ENCODE results near the gene ATP1A3. TPM values are rescaled to one million over a fixed set of nuclear protein-coding genes. Genes with fewer than 3 reads are reported as not detected.
"Not testable (repeated sequence)": the region's sequence is repeated elsewhere in the genome, so short reads cannot be mapped to it uniquely, and the experiment has no call there.

The ATP1A3 gene
- total RNA-seq, 2 experiments from 2014 or later = 3.2 to 4.6 TPM

DNA sequence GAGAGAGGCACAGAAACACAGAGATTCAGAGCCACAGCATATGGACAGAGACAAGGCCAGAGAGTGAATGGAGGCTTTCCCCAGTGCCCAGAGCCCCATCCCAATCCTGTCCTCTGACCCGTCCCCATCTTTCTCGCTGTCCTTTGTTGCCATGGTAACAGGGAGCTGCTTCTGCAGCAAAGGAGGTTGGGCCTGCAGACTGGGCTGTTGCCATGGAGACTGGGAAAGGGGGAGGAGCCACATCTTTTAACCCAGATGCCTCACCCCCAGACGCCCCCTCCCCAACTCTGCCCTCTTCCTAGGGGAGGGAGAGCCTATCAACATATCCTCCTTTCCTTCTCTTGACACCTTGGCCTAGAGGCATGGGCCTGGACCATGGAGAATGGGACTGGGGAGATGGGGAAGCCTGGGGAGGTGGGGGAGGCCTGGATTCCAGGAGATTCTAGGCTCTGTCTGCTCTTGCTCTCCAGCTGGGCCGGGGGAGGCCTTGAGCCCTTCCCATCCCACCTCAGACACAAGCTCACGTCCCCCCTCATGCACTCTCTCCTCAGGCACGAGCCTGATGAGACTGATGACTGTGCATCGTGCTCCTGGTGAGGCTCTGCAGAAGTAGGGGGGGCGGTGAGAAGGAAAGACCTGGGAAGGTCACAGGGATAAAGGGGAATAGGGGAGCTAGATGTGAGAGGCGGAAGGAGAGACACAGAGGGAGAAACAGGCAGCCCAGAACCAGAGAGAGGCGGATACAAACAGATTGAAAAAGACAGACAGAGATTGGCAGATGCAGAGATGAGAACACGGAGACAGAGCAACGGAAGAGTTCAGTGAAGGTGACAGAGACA lies 2.1 kb upstream of the ATP1A3 start:
- Histone ChIP-seq H3K9me3 (ENCODE audit: control insufficient read depth in 1 of 2, insufficient read depth in 1 of 2, low read length in 2 of 2) (no peaks in the 10 kb centered on the region), H3K27ac (ENCODE audit: low read depth in 1 of 2, low read length in 2 of 2) (no peak overlapping the region), H3K27me3 (ENCODE audit: control insufficient read depth in 1 of 2, insufficient read depth in 2 of 2, low read length in 2 of 2) (peaks cover 47 to 59% of the 10 kb centered on the region in 2 experiments), H3K4me3 (ENCODE audit: low read length) (no peak overlapping the region), H3K4me1 (ENCODE audit: insufficient read depth, low read length) (peaks cover 32% of the 10 kb centered on the region), H3K36me3 (ENCODE audit: insufficient read depth, low read length) (no peaks in the 10 kb centered on the region)
- no peaks in the 10 kb centered on the region for H3K36me3 Mint-ChIP-seq (ENCODE audit: low read depth)
- no peak for ATAC-seq (ENCODE audit: poor library complexity)
- DNase-seq = no peak
- TF ChIP-seq, protein P1, sequence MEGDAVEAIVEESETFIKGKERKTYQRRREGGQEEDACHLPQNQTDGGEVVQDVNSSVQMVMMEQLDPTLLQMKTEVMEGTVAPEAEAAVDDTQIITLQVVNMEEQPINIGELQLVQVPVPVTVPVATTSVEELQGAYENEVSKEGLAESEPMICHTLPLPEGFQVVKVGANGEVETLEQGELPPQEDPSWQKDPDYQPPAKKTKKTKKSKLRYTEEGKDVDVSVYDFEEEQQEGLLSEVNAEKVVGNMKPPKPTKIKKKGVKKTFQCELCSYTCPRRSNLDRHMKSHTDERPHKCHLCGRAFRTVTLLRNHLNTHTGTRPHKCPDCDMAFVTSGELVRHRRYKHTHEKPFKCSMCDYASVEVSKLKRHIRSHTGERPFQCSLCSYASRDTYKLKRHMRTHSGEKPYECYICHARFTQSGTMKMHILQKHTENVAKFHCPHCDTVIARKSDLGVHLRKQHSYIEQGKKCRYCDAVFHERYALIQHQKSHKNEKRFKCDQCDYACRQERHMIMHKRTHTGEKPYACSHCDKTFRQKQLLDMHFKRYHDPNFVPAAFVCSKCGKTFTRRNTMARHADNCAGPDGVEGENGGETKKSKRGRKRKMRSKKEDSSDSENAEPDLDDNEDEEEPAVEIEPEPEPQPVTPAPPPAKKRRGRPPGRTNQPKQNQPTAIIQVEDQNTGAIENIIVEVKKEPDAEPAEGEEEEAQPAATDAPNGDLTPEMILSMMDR (IDR thresholded peaks at IDR 0.05) = no peak
- POLR2A ChIA-PET = no interaction called here
- H3K27me3 Mint-ChIP-seq = peaks cover 58% of the 10 kb centered on the region
- H3K4me3 Mint-ChIP-seq = peak overlapping the region; percentile 55
- CTCF ChIA-PET = no interaction called here
- peaks cover 39% of the 10 kb centered on the region for H3K4me1 Mint-ChIP-seq (ENCODE audit: low read depth)
- intact Hi-C loops (cut with DNase I, micrococcal nuclease) = no loop called here
- no peak overlapping the region for H3K27ac Mint-ChIP-seq
- H3K9me3 Mint-ChIP-seq = no peaks in the 10 kb centered on the region

DNA sequence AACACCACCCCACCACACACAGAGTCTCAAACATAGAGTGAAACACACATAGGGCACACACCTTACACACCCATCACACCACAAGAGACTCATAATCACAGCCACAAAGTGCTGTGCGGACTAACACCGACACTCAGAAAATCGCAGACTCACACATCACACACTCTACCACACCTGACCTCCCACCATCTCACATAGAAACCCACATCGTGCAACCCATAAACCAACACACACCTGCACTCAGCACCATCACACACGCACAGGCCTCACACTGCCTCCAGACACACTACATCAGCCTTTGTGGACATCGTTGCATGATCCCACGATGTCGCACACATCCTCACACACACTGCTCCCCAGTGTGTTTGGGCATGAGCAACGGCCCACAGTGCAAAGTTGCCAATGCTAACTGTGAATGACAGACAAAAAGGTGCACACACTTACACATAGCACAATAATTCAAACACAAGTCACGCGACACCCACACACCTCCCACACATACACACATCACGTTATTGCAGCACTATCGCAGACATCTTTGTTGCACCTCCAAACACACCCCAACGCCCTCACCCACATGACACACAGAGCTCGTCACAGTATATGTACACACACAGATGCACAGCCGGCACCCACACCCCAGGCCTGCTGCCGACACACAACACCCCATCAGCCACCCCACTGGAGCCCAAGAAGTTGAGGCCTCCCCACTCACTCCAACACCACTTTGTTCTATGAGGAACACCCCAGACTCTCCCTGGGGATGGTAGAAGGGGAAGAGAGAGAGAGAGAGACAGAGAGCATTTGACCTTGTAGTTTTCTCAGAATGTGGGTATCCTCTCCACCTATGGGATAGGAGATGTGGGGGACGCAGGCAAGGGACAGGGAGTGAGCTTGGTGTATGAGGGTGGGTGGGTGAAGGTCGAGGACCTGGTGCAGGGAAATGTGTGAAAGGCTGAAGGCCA lies 1.2 kb upstream of the ATP1A3 start:
- no peak for DNase-seq
- ATAC-seq (ENCODE audit: poor library complexity) = no peak
- no peak overlapping the region for H3K27ac ChIP-seq (ENCODE audit: low read depth in 1 of 2, low read length in 2 of 2)
- intact Hi-C loops (cut with DNase I, micrococcal nuclease) = no loop called here
- Mint-ChIP-seq H3K27me3 (peaks cover 49% of the 10 kb centered on the region), H3K27ac (no peak overlapping the region), H3K4me1 (ENCODE audit: low read depth) (peaks cover 39% of the 10 kb centered on the region), H3K36me3 (ENCODE audit: low read depth) (no peaks in the 10 kb centered on the region), H3K9me3 (no peaks in the 10 kb centered on the region), H3K4me3 (peak overlapping the region; percentile 55)
- no peaks in the 10 kb centered on the region for H3K9me3 ChIP-seq (ENCODE audit: control insufficient read depth in 1 of 2, insufficient read depth in 1 of 2, low read length in 2 of 2)
- POLR2A ChIA-PET = no interaction called here
- peaks cover 45 to 51% of the 10 kb centered on the region in 2 experiments for H3K27me3 ChIP-seq (ENCODE audit: control insufficient read depth in 1 of 2, insufficient read depth in 2 of 2, low read length in 2 of 2)
- TF ChIP-seq, protein P1 (IDR thresholded peaks at IDR 0.05) = no peak
- no peaks in the 10 kb centered on the region for H3K36me3 ChIP-seq (ENCODE audit: insufficient read depth, low read length)
- CTCF ChIA-PET = no interaction called here
- H3K4me1 ChIP-seq (ENCODE audit: insufficient read depth, low read length) = peaks cover 32% of the 10 kb centered on the region
- no peak overlapping the region for H3K4me3 ChIP-seq (ENCODE audit: low read length)

DNA sequence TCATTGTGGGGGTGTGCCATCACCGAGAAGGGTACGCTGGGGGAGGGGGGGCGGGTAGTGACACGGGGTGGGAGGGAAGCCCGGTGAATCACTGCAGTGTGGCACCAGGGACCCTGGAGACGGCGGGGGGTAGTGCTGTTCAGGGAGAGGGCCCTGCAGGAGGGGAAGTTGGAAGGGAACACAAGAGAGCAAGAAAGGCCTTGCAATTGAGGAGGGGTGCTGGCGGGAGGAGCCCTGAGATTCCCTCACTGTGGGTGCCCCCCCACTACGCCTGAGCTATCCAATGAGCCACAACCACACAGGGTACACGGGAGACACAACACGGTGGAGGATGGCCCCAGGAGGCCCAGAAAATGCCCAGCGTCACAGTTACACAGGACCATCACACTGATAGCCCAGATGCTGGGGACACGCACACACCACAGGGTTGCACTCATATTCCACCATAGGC lies 516 bp upstream of the ATP1A3 start:
- peak overlapping the region; percentile 30 for H3K4me3 ChIP-seq (ENCODE audit: low read length)
- ATAC-seq (ENCODE audit: poor library complexity) = peak; percentile 3
- no peak overlapping the region for H3K27ac ChIP-seq (ENCODE audit: low read depth in 1 of 2, low read length in 2 of 2)
- Mint-ChIP-seq H3K4me1 (ENCODE audit: low read depth) (peaks cover 39% of the 10 kb centered on the region), H3K4me3 (peak overlapping the region; percentile 55), H3K27ac (no peak overlapping the region), H3K36me3 (ENCODE audit: low read depth) (no peaks in the 10 kb centered on the region), H3K9me3 (no peaks in the 10 kb centered on the region), H3K27me3 (peaks cover 42% of the 10 kb centered on the region)
- CTCF ChIA-PET = no interaction called here
- peak in 3 of 14 experiments; percentile 6 to 49 (median 43) for DNase-seq
- peaks cover 38 to 44% of the 10 kb centered on the region in 2 experiments for H3K27me3 ChIP-seq (ENCODE audit: control insufficient read depth in 1 of 2, insufficient read depth in 2 of 2, low read length in 2 of 2)
- TF ChIP-seq, protein P1 (IDR thresholded peaks at IDR 0.05) = no peak
- intact Hi-C loops (cut with DNase I, micrococcal nuclease) = no loop called here
- no peaks in the 10 kb centered on the region for H3K36me3 ChIP-seq (ENCODE audit: insufficient read depth, low read length)
- H3K9me3 ChIP-seq (ENCODE audit: control insufficient read depth in 1 of 2, insufficient read depth in 1 of 2, low read length in 2 of 2) = no peaks in the 10 kb centered on the region
- POLR2A ChIA-PET = no interaction called here
- peaks cover 32% of the 10 kb centered on the region for H3K4me1 ChIP-seq (ENCODE audit: insufficient read depth, low read length)

DNA sequence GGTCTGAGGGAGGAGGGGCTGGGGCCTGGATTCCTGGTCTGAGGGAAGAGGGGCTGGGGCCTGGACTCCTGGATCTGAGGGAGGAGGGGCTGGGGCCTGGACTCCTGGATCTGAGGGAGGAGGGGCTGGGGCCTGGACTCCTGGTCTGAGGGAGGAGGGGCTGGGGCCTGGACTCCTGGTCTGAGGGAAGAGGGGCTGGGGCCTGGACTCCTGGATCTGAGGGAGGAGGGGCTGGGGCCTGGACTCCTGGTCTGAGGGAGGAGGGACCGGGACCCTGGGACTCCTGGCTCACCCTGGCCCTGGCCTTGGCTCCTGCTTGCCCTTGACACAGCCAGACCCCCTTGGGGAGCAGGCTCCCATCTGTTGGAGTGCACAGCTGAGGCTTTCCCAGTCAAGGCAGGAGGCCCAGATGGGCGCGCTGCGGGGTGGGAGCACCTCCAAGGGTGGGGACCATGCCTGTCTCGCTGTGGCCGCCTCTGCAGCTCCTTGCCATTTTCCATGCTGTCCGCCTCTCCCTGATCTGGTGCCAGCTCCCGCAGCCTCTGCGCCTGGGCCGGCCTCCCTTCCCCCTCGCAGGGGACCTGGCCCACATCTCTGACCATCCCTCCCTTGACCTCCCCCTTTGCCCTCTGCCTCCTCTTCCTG lies 2.0 kb downstream of the ATP1A3 start:
- POLR2A ChIA-PET; H3K27ac Mint-ChIP-seq; H3K9me3 Mint-ChIP-seq; H3K36me3 ChIP-seq (ENCODE audit: insufficient read depth, low read length); H3K9me3 ChIP-seq (ENCODE audit: control insufficient read depth in 1 of 2, insufficient read depth in 1 of 2, low read length in 2 of 2); H3K4me3 ChIP-seq (ENCODE audit: low read length); ATAC-seq (ENCODE audit: poor library complexity); intact Hi-C loops (cut with DNase I, micrococcal nuclease); H3K27ac ChIP-seq (ENCODE audit: low read depth in 1 of 2, low read length in 2 of 2); H3K36me3 Mint-ChIP-seq (ENCODE audit: low read depth); CTCF ChIA-PET; DNase-seq: not testable (repeated sequence)
- peaks cover 26% of the 10 kb centered on the region for H3K27me3 Mint-ChIP-seq
- peaks cover 29% of the 10 kb centered on the region for H3K4me1 Mint-ChIP-seq (ENCODE audit: low read depth)
- Histone ChIP-seq H3K27me3 (ENCODE audit: control insufficient read depth in 1 of 2, insufficient read depth in 2 of 2, low read length in 2 of 2) (peaks cover 20 to 26% of the 10 kb centered on the region in 2 experiments), H3K4me1 (ENCODE audit: insufficient read depth, low read length) (peaks cover 17% of the 10 kb centered on the region)
- H3K4me3 Mint-ChIP-seq = peak overlapping the region; percentile 76

Data from CD4-positive, alpha-beta T cell (primary cell).